KMS-11 (cell line): ENCODE results near the gene PROS1.

Experiments used
- H2AFZ ChIP-seq: fragments of 200-600 bp; sonication (generic); 2 replicates; pipeline ENCODE4 v1.6.1; 2016; ENCODE audit warnings: antibody characterized with exemption, mixed run types, low read depth
- H3K27ac ChIP-seq: fragments of 200-600 bp; sonication (generic); 2 replicates; pipeline ENCODE4 v1.6.1; 2016; ENCODE audit warnings: mild to moderate bottlenecking, mixed run types
- H3K27me3 ChIP-seq: fragments of 200-600 bp; sonication (generic); 2 replicates; pipeline ENCODE4 v1.6.1; 2017; ENCODE audit warnings: mild to moderate bottlenecking, low read depth, mixed run types, moderate library complexity; ENCODE audit not compliant: insufficient read depth
- H3K36me3 ChIP-seq: fragments of 200-600 bp; sonication (generic); 2 replicates; pipeline ENCODE4 v1.6.1; 2017; ENCODE audit warnings: mild to moderate bottlenecking, mixed run types; ENCODE audit not compliant: insufficient read depth
- H3K4me1 ChIP-seq: fragments of 200-600 bp; sonication (generic); 2 replicates; pipeline ENCODE4 v1.6.1; 2016; ENCODE audit warnings: mild to moderate bottlenecking, low read depth, mixed run types; ENCODE audit not compliant: poor library complexity, severe bottlenecking
- H3K4me2 ChIP-seq: fragments of 200-600 bp; sonication (generic); 2 replicates; pipeline ENCODE4 v1.7.0; 2016; ENCODE audit warnings: mild to moderate bottlenecking, mixed run types
- H3K4me3 ChIP-seq: fragments of 200-600 bp; sonication (generic); IDR thresholded peaks from 2 replicates; pipeline ENCODE4 v1.6.1; 2017; ENCODE audit warnings: low read depth, low read length, mixed read lengths; ENCODE audit not compliant: insufficient read depth
- H3K79me2 ChIP-seq: fragments of 200-600 bp; sonication (generic); 2 replicates; pipeline ENCODE4 v1.6.1; 2016; ENCODE audit warnings: low read depth, mixed run types; ENCODE audit not compliant: insufficient read depth
- H3K9ac ChIP-seq: fragments of 200-600 bp; sonication (generic); 2 replicates; pipeline ENCODE4 v1.6.1; 2016; ENCODE audit warnings: mild to moderate bottlenecking, mixed run types
- H4K20me1 ChIP-seq: fragments of 200-600 bp; sonication (generic); 2 replicates; pipeline ENCODE4 v1.6.1; 2016; ENCODE audit warnings: mild to moderate bottlenecking, mixed run types; ENCODE audit not compliant: insufficient read depth
- TF ChIP-seq, protein P1 (sequence below): fragments of 200-600 bp; sonication (generic); conservative IDR thresholded peaks from 2 replicates; pipeline ENCODE4 v1.6.1; 2017; ENCODE audit warnings: low read depth, mild to moderate bottlenecking, antibody characterized with exemption, low read length, moderate library complexity, mixed read lengths

The PROS1 gene

DNA sequence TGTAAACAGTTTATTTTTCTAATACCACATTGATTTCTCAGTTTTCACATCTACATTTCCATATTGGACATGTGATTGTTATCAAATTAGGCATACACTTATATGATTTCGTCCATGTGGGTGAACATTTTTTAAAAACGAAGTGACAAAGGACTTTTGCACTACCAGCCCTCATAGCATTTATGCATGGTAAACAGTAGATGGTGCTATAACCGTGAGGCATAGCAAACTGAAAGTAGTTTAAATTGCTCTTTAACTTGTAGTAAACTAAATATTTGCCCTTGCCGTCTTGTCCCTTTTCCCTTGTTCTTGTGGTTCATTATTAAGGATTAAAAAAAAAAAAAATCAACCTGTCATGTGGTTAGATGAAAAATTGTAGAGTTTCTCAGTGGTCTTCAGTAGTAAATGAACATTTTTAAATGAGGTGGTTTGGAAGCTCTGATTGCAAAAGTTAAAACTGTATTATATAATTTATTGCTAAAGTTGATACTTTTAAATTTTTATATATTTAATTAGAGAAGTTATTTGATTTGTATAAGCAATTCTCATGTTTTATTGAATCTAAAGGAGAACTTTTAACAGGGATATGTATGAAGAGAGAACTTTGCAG lies 30.7 kb upstream of the PROS1 start:
- TF ChIP-seq, protein P1, sequence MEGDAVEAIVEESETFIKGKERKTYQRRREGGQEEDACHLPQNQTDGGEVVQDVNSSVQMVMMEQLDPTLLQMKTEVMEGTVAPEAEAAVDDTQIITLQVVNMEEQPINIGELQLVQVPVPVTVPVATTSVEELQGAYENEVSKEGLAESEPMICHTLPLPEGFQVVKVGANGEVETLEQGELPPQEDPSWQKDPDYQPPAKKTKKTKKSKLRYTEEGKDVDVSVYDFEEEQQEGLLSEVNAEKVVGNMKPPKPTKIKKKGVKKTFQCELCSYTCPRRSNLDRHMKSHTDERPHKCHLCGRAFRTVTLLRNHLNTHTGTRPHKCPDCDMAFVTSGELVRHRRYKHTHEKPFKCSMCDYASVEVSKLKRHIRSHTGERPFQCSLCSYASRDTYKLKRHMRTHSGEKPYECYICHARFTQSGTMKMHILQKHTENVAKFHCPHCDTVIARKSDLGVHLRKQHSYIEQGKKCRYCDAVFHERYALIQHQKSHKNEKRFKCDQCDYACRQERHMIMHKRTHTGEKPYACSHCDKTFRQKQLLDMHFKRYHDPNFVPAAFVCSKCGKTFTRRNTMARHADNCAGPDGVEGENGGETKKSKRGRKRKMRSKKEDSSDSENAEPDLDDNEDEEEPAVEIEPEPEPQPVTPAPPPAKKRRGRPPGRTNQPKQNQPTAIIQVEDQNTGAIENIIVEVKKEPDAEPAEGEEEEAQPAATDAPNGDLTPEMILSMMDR: peak; percentile 67

DNA sequence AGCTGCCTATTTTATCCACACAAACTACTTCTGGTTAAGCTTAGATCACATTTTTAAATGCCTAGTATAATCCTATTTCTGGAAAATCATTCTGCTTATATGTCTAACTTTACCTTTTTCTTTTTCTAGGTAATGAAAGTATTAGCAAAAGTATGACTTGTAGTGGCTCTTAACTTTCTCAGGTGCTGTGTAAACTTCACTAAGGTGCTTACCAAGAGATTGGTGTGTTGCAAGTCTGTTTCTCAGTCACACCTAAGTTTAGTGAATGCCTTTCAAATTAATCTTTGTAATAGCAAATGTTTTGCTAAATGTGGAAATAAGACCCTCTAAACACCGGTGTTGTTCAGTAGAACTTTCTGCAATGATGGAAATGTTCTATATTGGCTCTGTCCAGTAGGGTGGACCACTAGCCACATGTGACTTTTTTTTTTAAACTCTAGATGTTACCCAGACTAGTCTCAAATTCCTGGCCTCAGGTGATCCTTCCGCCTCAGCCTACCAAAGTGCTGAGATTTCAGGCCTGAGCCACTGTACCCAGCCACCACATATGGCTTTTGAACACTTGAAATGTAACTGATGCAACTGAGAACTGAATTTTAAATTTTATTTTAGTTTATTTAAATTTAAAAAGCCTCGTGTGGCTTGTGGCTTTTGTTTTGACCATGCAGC lies 28.3 kb upstream of the PROS1 start:
- Histone ChIP-seq H3K4me2 (no peak overlapping the region), H3K79me2 (no peaks in the 10 kb centered on the region), H3K4me1 (peaks cover 7% of the 10 kb centered on the region), H3K36me3 (no peaks in the 10 kb centered on the region), H3K27me3 (no peaks in the 10 kb centered on the region), H3K27ac (no peak overlapping the region), H3K9ac (no peak overlapping the region), H2AFZ (no peak overlapping the region), H4K20me1 (no peaks in the 10 kb centered on the region), H3K4me3 (no peak overlapping the region)
- TF ChIP-seq, protein P1: no peak

More for the DNA sequence above, 30.7 kb upstream of the PROS1 start:
- Histone ChIP-seq H4K20me1 (no peaks in the 10 kb centered on the region), H2AFZ (no peak overlapping the region), H3K27ac (no peak overlapping the region), H3K27me3 (no peaks in the 10 kb centered on the region), H3K36me3 (no peaks in the 10 kb centered on the region), H3K4me2 (peak overlapping the region; percentile 55), H3K4me3 (no peak overlapping the region), H3K9ac (no peak overlapping the region), H3K4me1 (peaks cover 7% of the 10 kb centered on the region), H3K79me2 (no peaks in the 10 kb centered on the region)

DNA sequence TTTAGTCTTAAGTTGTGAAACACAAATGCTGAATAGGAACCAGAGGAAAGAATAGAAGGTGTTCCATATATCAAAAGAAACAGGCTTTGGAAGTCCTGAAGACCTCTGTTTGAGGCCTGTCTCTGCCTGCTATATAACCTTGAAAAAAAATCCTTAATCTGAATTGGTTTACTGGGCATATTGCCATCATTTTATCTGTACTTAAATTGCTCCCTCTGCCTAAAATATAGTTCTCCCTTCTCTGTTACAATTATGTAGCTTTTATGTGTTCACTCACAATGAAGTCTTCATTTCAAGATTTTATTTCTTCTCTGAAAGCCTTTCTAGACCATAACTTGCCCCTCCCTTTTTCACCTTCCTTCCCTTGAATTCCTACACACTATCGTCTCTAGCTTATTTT lies 27.5 kb upstream of the PROS1 start:
- Histone ChIP-seq H3K4me2 (no peak overlapping the region), H3K4me3 (no peak overlapping the region), H2AFZ (no peak overlapping the region), H3K27me3 (no peaks in the 10 kb centered on the region), H3K36me3 (no peaks in the 10 kb centered on the region), H3K9ac (no peak overlapping the region), H3K27ac (no peak overlapping the region), H3K79me2 (no peaks in the 10 kb centered on the region), H3K4me1 (peaks cover 7% of the 10 kb centered on the region), H4K20me1 (no peaks in the 10 kb centered on the region)
- TF ChIP-seq, protein P1: no peak

DNA sequence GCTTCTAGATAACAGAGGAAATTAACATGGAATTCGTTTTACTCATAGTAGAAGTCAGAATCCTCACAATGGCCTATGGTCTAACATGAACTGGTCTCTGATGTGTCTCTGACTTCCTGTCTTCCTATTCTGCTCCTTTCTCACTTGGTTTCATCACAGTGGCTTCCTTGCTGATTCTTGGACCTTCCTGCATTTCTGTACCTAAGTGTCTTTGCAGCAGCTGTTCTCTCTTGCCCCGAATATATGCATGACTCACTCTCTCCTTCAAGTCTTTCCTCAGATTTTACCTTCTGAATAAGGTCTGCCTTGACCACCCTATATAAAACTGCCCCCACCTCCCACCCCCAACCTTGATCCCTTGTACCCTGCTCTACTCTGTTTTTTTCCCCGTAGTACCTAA lies 20.4 kb upstream of the PROS1 start:
- Histone ChIP-seq H3K27ac (no peak overlapping the region), H3K9ac (no peak overlapping the region), H3K4me1 (no peaks in the 10 kb centered on the region), H4K20me1 (no peaks in the 10 kb centered on the region), H3K79me2 (no peaks in the 10 kb centered on the region), H2AFZ (no peak overlapping the region), H3K36me3 (no peaks in the 10 kb centered on the region), H3K4me2 (no peak overlapping the region), H3K27me3 (no peaks in the 10 kb centered on the region), H3K4me3 (no peak overlapping the region)
- TF ChIP-seq, protein P1: no peak
